Right renal pelvis (tissue), 4 donors: Measurements from ENCODE around the gene AOC2. TPM values are rescaled to one million over a fixed set of nuclear protein-coding genes. Genes with fewer than 3 reads are reported as not detected.

Source experiments
- polyA plus RNA-seq, 4 donors: library from polyadenylated mRNA; unstranded; fragments of 120-200 nt; gene quantifications; one replicate each; pipeline ENCODE4 v1.2.1, GENCODE V29; 2013; ENCODE audit not compliant: insufficient read length in 4 of 4

The AOC2 gene
- polyA plus RNA-seq, 4 donors: 0.83 to 1.2 (median 1.2) TPM

Other genes with a start within 250 kb of the AOC2 start
- 10 to 100 TPM; 42.5 to 46.6 (median 44.4) TPM for gene RETREG3, start 235.2 kb upstream of the AOC2 start, polyA plus RNA-seq
- 10 to 100 TPM; 55.8 to 66.1 (median 59.4) TPM for gene TUBG1, start 234.9 kb upstream of the AOC2 start, polyA plus RNA-seq
- gene TUBG2, start 185.3 kb upstream of the AOC2 start, polyA plus RNA-seq: 10 to 100 TPM; 21.6 to 28.1 (median 25.9) TPM
- 10 to 100 TPM; 13.5 to 19.4 (median 15.1) TPM for gene PLEKHH3, start 167.6 kb upstream of the AOC2 start, polyA plus RNA-seq
- 1 to 10 TPM; 1.1 to 2.2 (median 1.3) TPM for gene CCR10, start 162.7 kb upstream of the AOC2 start, polyA plus RNA-seq
- gene CNTNAP1, start 162.0 kb upstream of the AOC2 start, polyA plus RNA-seq: 10 to 100 TPM in 1 of 4 donors, 1 to 10 TPM in 3; 8.4 to 10.1 (median 8.5) TPM
- 10 to 100 TPM; 37.0 to 50.2 (median 45.4) TPM for gene EZH1, start 99.5 kb upstream of the AOC2 start, polyA plus RNA-seq
- gene RAMP2, start 83.4 kb upstream of the AOC2 start, polyA plus RNA-seq: 100 to 1,000 TPM; 104 to 113 (median 110) TPM
- gene VPS25, start 71.1 kb upstream of the AOC2 start, polyA plus RNA-seq: 10 to 100 TPM; 85.0 to 90.7 (median 88.9) TPM
- gene WNK4, start 64.0 kb upstream of the AOC2 start, polyA plus RNA-seq: 10 to 100 TPM; 11.3 to 14.7 (median 12.2) TPM
- 100 to 1,000 TPM; 166 to 178 (median 172) TPM for gene COA3, start 45.9 kb upstream of the AOC2 start, polyA plus RNA-seq
- 1 to 10 TPM; 1.7 to 3.1 (median 2.0) TPM for gene CNTD1, start 45.7 kb upstream of the AOC2 start, polyA plus RNA-seq
- 10 to 100 TPM; 64.8 to 78.0 (median 69.2) TPM for gene BECN1, start 20.3 kb upstream of the AOC2 start, polyA plus RNA-seq
- 100 to 1,000 TPM; 107 to 121 (median 119) TPM for gene PSME3, start 11.2 kb upstream of the AOC2 start, polyA plus RNA-seq
- gene AOC3, start 6.6 kb downstream of the AOC2 start, polyA plus RNA-seq: 1 to 10 TPM; 5.3 to 7.5 (median 6.5) TPM
- gene G6PC1, start 56.2 kb downstream of the AOC2 start, polyA plus RNA-seq: 1 to 10 TPM; 4.2 to 7.6 (median 4.9) TPM
- 10 to 100 TPM; 47.6 to 56.2 (median 52.2) TPM for gene AARSD1, start 119.9 kb downstream of the AOC2 start, polyA plus RNA-seq
- 1 to 10 TPM; 2.1 to 2.4 (median 2.2) TPM for gene PTGES3L, start 135.5 kb downstream of the AOC2 start, polyA plus RNA-seq
- gene RUNDC1, start 136.0 kb downstream of the AOC2 start, polyA plus RNA-seq: 10 to 100 TPM; 15.4 to 17.0 (median 15.8) TPM
- gene RPL27, start 153.8 kb downstream of the AOC2 start, polyA plus RNA-seq: 1,000 to 10,000 TPM; 1,352 to 1,628 (median 1,460) TPM
- gene IFI35, start 162.2 kb downstream of the AOC2 start, polyA plus RNA-seq: 10 to 100 TPM in 3 of 4 donors, 1 to 10 TPM in 1; 7.8 to 13.5 (median 10.6) TPM
- gene VAT1, start 177.8 kb downstream of the AOC2 start, polyA plus RNA-seq: 100 to 1,000 TPM; 112 to 143 (median 120) TPM
- 1 to 10 TPM; 2.9 to 3.8 (median 3.6) TPM for gene RND2, start 180.7 kb downstream of the AOC2 start, polyA plus RNA-seq